GM21381 (cell line): Measurements from ENCODE around the gene ELL.
A peak's percentile ranks its signal among the peaks of the same experiment; 100 is the strongest.
"Not testable (repeated sequence)": the region's sequence is repeated elsewhere in the genome, so short reads cannot be mapped to it uniquely, and the experiment has no call there.

ENCODE experiments used
- ATAC-seq: cut with Tn5 transposase; IDR thresholded peaks from one replicate; pipeline ENCODE4 v1.9.1; 2021; ENCODE audit warnings: mild to moderate bottlenecking, moderate library complexity; ENCODE audit not compliant: unreplicated experiment

Gene ELL

DNA sequence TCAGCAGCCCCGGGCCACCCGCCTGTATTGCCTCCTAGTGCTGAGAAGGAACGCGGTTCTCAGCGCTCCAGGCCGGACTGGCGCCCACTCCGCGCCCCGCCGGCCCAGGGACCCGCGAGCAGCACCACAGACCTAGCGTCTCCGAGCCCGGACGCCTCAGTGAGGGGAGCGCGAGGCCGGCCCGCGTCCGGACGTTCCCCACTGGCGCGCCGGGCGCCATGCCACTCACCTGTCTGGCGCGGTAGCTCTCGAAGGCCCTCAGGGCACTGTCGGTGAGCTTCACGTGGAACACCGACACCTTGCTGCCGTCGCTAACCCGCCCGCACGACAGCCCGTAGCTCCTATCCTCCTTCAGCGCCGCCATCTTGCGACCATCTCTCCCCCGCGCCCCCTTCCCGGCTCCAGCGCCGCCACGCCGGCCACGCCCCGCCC is at the start of gene ELL:
Gene ELL, minus strand, starts transcription at position 379 of the 432 bp plus-strand sequence. Its CDS starts 15 bp downstream, at position 364.
- peak; percentile 6 for ATAC-seq

DNA sequence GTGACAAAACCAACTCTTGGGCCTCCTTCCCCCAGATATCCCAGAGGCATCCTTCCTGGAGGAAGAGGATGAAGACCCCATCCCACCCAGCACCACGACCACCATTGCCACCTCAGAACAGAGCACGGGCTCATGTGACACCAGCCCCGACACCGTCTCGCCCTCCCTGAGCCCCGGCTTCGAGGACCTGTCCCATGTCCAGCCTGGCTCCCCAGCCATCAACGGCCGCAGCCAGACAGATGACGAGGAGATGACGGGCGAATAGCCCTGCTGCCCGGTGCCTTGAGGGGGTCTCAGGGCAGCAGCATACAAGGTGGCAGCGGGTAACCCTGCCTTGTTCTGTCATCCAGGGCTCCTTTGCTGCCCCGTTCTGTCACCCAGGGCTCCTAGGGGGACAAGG is 46.5 kb upstream of the ELL start:
- no peak for ATAC-seq

DNA sequence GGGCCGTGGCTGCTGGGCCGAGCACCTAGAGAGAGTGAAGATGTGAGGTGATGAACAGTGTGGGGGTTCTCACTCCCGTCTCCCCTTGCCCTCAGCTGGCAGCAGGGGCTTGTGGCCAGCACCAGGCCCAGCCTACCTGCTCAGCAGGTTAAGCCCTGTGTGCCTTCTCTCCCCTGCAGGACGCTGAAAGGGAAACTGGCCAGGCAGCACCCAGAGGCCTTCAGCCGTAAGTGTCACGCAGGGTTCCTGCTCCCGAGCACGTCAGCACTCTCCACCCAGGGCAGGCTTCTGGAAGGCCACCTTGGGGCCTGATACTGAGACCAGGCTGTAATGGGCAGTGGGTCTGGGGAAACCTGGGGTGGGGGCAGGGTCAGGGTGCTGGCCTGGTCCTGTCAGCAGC is 45.1 kb upstream of the ELL start:
- no peak for ATAC-seq

DNA sequence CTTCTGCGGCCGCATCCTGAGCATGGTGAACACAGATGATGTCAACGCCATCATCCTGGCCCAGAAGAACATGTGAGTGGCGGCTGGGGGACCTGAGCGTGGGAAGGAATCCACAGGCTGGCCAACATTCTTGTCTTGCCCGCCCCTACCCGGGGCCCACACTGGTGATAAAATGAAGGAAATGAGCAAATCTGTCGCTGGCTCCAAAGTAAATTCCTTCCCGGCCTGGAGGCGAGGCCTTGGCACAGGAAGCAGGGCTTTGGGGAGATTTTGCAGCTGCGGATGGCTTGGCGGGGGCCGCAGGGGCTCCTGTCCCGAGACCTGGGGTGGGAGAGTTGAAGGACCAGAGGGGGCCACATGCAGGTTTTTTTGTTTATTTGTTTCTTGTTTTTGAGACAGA is 40.2 kb upstream of the ELL start:
- ATAC-seq, result no peak

DNA sequence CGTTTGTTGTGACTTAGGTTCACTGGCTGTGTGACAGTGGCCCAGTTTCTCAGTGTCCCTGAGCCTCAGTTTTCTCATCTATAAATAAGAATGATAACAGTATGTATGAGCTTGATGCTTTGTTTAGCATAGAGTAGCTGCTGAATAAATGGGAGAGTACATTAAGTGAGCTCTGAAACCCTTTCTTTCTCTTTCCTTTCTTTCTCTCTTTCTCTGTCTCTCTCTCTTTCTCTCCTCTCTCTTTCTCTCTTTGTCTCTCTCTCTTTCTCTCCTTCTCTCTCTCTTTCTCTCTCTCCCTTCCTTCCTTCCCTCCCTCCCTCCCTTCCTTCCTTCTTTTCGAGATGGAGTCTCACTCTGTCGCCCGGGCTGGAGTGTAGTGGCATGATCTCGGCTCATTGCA is 37.8 kb upstream of the ELL start:
- no peak for ATAC-seq

DNA sequence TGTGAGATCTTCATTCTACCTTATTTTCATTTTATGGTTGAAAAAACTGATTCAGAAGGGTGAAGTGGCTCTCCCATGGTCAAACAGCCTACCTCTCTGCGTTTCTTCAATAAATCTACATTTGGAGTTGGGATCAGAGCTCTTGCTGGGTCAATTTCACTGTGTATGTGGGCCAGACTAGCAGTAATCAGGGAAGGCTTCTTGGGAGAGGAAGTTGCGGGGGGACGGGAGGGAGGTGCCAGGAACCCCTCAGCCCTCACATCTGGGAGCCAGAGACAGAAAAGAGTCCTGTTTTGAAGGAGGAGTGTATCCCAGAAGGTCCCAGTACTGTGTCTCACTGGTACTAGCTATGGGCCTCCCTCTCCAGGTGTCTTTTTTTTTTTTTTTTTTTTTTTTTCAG is 36.7 kb upstream of the ELL start:
- no peak for ATAC-seq

DNA sequence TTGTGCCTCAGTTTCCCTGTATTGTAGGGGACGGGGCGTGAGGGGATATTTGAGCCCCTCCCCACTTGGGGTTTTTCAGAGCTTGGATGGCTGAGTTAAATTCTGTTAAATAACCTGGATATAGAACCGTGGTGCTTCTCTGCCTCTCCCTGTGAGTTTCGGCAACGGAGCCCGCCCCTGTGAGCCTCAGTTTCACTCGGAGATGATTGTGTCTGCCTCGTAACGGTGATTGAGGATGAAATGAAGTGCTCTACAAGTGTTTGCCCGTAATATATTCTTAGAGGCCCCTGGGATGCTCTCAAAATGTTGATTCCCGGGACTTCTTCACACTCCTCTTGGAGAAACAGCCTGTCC is 36.3 kb upstream of the ELL start:
- no peak for ATAC-seq

DNA sequence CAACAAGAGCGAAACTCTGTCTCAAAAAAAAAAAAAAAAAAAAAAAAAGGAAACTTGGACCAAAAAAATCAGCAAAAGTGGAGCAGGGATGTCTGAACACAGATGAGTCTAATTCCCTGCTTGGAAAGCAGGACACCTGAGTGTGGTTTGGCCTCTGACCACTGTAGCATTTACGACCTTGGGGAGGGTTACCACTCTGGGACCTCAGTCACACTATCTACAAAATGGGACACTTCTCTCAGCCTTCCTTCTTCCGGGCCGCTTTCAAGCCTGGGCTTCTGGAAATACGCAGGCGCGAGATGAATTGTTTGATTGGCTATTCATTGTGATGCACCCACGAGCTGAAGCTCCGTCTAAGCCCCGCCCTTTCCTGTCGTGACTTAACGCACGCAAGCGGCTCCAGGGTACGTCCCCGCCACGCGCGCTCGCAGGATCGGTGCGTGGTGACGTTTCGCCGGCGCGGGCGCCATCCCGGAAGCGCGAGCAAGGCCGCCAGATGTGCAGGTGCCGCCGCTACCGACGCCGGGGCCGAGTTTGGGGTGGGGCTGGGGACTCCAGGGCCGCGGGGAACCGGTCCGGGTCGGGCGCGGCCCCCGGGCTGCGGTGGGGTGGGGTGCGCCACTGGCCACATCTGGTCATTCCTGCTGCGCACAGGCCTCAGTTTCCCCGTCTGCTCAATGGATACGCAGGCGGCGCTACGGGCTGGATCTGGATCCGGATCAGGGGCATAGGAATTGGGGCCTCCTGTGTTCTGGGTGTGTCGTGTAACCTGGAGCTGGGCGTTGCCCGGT is 35.7 kb upstream of the ELL start, which contains the start of gene KXD1:
Gene KXD1, plus strand, starts transcription at position 460 of the 791 bp plus-strand sequence. CDS start 4,187 bp downstream, outside the sequence.
- peak; percentile 95 for ATAC-seq

DNA sequence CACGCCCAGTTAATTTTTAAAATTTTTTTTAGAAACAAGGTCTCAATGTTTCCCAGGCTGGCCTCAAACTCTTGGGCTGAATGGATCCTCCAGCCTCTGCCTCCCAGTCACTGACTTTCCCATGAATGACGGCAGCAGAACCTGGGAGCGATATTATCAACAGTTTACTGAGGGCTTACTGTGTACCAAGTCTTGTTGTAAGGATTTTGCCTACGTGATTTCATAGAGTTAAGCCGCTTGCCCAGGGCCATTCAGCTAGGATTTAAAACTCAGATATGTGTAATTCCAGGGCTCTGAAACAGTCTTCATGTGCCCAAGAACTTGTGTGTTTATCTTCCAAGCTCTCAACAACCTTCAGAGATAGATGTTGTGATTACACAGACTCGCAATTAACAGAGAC is 29.8 kb upstream of the ELL start:
- ATAC-seq, result no peak

DNA sequence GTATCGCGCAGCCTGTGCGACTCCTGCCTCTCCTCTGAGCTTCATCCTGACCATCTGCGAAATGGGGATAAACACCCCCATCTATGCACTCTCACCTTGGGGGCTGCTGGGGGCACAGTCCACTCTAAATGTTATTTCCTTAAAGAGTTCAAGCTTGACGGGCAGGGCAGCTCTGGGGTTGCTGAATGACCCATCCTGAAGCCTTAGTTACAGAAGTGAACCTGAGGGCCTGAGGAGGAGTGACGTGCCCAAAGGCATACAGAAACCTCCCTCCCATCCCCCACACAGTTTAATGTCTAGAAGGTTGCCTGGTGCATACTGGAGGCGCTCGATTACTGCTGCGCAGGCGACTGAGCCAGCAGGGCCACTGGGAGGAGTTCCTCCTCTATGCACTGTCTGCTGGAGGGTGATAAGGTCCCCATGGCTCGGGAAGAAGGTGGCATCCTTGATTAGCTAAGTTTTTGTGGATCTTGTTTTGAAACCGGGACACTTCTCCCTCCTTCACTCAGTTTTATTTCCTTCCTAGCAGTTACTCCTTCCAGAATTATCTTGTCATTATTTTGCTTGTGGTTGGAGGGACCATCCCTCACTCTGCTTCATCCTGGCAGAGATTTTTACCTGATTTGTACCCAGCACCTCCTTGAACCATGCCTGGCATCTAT is 22.1 kb upstream of the ELL start:
- peak; percentile 56 for ATAC-seq

DNA sequence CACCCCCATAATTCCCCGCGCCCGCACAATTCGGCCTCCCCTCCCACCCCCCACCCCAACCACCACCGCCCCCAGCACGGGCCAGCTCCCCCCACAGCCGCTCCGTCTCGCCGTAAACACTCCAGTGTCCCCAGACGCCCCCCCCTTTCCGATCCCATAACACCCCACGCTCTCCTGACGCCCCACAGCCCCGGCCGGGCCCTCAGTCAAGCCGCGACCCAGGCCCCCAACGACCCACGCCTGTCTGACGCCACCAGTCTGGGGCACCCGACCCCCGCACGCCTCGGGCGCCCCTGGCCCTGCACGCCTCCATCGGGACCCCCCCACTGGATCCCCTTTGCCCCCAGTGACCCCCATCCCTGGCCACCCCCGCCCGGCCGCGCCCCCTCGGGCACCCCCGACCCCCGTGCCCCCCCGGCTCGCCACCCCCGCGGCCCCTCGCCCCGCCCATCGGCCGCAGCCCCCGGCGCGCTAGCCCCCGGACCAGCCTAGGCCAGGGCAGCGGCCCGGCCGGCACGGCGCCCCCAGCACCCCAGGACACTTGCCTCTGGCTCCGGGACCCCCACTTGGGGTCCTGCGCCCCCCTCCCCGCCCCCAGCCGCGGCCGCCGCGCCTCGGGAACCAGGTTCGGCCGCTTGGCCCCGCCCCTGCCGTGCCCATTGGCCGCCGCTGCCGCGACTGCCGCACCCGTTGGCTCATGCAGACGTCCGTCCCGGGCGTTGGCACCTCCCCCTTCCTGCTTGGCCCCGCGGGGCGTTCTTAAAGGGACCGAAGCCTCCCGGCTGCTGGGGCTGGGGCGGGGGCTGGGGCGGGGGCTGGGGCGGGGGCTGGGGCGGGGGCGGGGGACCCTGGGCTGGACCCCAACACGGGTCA is 21.3 kb upstream of the ELL start, which contains the start of gene FKBP8:
Gene FKBP8, minus strand, starts transcription at position 633 of the 873 bp plus-strand sequence. CDS start 1,603 bp downstream, outside the sequence.
- ATAC-seq, result peak; percentile 88

DNA sequence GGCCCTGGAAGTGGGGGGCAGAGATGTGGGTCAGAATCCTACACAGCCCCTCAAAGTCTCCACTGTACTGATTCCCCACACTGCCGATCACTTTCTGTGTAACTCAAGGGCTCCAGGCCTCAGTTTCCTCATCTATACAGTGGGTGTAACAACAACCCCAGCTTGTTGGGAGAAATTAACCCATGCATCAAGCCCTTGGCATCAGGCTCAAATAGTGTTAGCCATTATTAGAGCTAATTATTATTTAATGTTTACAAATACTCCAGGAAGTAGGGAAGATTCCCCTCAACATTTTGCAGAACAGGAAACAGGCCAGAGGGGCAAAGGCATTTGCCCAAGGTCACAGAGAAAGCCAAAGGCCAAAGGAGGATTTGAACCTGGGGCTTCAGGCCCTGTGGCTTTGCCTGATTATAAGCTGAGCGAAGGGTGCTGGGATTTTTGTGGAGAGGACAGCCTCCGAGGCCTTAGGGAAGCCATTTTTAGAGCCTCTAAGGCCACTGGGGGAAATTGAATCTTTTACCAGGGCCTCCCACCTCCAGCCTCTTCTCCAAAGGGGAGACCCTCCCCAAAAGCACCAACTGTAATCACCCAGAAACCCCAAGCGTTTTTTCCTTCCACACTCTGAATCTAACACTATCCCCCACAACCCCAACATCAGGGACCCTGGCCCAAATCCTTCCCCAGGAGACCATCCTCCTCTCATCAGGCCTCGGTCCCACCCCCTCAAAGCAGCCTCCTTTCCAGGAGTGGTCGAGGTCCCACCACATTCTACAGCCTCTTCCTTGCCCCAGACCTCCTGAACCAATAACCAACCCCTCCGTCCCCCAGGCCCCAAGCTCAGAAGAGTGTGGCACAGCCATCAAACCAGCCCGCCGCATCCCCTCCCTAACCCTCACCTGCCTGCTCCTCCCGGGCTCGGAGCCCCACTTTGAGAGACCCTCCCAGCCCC is 20.4 kb upstream of the ELL start:
- no peak for ATAC-seq

DNA sequence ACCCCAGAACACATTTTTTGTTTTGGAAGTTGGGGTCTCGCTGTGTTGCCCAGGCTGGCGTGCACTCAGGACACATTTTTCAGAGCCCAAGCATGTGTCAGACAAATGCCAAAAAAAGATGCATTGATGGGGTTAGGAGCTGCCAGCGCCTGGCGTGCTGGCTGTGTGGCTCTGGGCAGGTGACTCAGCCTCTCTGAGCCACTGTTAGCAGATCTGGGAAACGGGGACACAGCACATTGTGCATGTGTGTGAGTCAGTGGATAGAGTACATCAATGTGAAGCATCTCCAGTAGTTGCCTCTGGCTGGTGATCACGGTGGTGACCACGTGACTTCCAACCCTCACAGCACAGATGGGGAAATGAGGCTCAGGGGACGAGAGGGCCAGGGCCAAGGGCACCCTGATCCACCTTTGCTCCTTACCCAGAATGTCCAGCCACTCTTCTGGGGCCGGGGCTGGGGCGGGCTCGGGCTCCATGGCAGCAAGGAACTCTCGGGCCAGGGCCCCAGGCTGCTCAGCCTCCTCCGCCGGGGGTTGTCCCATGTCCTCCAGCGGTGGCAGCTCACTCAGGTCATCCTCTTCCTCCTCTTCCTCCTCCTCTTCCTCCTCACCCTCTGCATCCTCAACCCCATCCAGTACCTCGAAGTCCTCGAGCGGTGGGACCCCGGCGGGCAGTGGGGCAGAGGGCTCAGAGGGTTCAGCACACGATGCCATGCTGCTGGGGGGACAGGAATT is 19.6 kb upstream of the ELL start:
- no peak for ATAC-seq

DNA sequence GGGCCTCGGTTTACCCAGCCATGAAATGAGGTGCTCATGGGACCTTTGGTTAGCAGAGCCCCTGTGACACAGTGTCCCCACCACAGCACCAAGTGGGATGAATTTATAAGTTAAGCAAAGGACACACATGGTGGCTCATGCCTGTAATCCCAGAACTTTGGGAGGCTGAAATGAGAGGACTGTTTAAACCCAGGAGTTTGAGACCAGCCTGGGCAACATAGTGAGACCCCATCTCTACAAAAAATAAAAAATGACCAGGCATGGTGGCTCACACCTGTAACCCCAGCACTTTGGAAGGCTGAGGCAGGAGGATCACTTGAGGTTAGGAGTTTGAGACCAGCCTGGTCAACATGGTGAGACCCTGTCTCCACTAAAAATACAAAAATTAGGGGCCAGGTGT is 18.3 kb upstream of the ELL start:
- ATAC-seq, result not testable (repeated sequence)

DNA sequence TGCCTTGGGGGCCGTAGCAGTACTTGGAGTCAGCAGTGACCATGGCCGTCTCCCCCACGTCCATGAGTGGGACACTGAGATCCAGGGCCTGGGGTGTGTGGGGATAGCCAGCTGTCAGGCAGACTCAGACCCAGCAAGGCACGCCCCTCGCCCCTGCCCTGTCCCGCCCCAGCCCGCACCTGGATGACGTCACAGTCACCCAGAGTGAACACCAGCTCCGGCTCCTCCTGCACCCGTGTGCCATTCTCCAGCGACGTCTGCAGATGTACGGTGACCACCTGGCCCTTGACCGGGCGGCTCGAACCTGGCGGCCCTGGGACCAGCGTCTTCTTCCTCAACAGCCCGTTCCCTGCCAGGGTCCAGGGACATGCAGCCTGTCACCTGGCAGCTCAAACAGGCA is 17.5 kb upstream of the ELL start:
- no peak for ATAC-seq

DNA sequence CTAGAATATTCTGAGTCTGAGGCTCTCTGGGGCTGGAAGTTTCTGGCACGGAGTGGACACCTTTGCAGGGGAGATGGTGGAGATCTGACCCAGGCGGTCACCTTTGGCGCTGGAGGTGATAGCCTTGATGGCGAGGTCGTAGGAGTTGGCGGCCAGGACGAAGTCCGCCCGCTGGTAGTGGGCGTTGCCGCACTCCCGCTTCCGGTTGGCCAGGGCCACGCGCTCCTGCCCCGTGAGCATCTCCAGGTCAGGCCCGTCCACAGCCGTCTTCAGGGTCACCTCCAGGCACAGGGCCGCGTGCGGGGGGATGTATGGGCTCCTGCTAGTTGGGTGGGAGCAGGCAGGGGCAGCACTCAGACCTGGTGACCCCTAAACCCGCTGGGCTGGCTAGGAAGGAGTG is 16.2 kb upstream of the ELL start:
- ATAC-seq, result no peak

DNA sequence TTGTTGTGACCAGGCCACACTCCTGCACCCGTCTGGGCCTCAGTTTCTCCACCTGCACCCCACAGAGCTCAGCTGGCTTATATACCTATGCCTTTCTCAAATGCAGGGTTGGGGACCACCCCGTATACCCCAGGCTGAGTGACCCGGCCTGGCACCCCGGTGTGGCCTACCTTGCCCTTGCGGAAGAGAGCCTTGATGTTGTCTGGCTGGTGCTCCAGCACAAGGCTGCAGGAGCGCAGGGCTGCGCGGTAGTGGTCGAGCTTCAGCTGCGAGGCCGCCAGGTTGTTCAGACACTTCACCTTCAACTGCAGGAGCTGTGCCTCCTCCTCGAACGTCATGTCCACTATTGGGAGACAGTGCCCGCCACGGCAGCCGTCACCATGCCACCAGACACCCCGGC is 15.6 kb upstream of the ELL start:
- ATAC-seq, result no peak

DNA sequence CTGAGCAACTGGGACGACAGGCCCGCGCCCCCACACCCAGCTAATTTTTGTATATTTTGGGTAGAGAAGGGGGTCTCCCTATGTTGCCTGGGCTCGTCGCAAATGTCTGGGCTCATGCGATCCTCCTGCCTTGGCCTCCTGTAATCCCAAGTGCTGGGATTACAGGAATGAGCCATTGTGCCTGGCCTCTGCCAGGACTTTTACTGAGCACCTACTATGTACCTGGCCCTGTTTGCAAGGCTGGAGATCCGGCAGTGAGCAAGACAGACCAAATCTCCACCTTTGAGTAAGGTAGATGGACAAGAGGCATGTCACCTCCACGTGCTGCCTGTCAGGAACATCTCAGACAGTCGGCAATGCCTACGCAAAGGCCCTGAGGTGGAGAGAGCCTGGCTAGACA is 14.6 kb upstream of the ELL start:
- ATAC-seq, result no peak

DNA sequence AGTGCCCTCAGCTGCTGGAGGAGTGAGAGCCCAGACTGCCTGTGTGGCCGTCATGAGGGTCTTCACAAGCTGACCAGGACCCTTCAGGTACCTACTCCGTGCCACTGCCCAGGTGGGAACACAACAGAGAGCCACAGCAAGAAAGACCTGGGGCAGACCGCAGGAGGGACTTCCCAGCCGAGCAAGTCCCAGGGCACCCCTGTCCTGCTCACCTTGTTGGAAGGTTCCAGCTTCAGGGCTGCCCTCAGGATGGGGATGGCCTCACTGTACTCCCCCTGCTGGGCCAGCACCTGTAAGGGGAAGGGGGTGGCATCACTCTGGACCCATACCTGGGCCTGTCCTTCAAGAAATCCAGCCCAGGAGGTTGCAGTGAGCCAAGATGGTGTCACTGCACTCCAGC is 11.2 kb upstream of the ELL start:
- ATAC-seq, result no peak
